ENCODE measurements around the gene GPR153.

Gene GPR153

DNA sequence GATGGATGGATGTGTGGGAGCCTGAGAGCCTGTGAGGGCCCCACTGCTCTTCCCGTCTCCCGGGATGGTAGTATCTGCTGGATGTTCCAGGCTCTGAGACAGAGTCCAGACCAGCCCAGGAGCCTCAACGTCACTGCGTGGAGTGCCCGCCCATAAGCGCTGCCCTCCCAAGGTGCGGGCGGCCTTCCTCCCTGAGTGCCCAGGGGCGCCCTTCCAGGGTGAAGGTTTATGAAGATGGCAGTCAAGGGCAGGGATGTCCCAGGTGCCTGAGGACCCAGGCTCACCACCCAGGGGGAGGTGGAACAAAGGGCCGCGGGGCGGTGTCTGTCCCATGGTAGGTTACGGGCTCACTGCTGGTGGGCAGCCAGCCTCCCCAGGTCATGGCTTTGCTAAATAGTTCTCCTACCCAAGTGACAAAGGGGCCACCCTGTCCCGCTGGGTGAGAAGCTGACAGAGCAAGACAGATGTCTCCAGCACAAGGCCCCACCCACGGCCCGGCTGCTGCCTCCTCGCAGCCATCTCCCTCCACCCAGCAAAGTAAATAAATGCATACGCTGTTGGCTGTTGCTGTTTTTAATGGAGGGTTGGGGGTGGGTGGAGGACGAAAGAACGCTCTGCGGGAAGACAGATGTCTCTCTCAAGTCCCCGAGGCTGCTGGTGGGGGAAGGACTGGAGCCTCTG is 9.0 kb upstream of the GPR153 start:
- DNase-seq (ENCODE audit: low read depth in 2 of 3, low spot score in 2 of 3), result no peak

DNA sequence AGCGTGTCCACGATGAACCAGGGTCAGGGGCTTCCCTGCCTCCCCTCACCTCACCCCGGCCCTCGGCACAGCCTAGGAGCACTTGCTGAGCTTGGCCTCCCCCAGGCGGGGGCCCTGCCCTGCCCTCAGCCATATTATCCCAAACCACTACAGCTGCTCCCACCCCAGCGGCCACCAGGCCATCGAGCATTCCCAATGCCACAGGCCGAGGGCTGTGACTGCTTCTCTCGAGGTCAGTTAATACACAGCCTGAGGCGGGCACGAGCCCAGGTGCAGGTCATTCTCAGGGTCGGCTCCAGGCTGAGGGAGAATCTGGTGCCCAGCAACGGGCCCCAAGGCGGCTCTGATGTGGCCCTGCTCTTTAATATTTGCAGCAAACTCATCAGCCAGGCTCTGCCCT is 8.4 kb upstream of the GPR153 start:
- no peak for DNase-seq (ENCODE audit: low read depth in 2 of 3, low spot score in 2 of 3)

DNA sequence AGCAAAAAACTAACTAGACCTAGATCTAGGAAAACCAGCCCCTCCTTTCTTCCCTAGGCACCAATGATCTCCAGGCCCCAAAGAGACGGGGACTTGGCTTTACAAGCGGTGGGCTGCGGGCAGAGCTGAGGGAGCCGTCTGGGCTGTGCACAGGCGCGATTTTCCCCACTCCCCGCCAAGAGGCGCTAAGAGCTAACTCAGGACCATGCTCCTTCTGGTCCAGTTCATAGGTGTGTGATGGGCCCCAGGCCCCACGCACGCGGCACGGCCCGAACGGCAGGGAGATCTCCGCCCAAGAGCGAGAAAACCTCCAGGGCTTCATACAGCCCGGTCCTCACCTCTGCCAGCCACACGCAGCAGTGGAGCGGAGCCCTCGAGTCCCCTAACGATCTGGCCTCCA is 7.5 kb upstream of the GPR153 start:
- no peak for DNase-seq (ENCODE audit: low read depth in 2 of 3, low spot score in 2 of 3)

DNA sequence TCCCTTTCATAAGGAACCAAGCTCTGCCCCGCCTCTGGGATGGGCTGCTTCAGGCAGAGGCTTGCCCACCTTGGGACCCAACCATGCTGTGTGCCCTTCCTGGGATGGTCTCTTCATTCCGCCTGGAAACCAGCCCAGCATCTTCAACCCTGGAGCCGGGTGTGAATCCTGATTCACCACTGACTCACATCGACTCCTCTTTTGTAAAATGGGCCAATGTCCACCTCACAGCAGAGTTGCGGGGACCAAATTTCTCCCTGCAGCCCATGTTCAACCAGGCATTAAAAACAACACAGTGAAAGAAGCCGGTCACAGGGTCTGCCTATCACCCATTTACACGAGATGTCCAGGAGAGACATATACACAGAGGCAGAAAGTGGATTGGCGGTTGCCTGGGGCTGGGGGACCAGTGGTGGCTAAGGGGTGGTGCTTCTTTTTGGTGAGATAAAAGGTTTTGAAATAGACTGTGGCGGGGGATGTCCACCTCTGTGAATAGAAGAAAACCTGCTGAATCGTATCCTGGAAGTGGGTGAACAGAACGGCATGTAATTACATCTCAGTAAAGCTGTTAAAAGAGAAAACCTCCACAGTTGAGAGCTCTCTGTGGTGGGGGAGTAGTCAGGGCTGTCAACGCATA is 6.9 kb upstream of the GPR153 start:
- no peak for DNase-seq (ENCODE audit: low read depth in 2 of 3, low spot score in 2 of 3)

DNA sequence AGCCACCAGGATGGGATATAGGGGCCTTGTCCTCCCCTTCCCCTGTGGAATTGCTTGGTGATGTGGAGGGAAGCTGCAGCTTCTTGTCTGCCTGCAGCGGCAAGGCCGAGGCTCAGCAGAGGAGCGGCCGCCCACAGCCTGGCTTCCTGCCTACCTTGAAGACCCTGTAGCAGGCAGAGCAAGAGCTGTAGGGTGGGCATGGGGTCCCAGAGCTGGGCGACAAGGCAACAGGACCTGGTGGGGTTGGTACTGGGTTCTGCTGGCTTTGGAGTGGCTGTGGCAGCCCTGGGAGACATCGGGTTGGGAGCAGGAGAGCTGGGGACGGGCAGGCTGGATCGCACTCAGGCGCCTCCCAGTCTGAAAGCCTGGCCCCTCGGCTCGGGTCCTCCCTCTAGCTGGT is 5.7 kb upstream of the GPR153 start:
- no peak for DNase-seq (ENCODE audit: low read depth in 2 of 3, low spot score in 2 of 3)

DNA sequence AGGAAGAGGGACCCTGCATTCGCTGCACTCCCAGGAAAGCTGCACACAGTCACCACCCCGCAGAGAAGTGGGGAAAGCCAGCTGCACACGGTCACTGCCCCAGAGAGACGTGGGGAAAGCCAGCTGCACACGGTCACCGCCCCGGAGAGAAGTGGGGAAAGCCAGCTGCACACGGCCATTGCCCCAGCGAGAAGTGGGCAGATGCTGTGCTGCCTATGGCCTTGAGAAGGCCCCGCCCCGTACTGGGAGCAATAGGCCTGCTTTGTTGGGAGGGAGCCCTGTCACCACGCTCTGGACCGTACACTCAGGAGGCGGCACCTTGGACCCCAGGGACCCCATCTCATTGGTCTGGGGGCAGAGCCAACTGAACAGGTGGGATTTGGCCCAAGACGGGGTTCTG is 4.3 kb upstream of the GPR153 start:
- DNase-seq (ENCODE audit: low read depth in 2 of 3, low spot score in 2 of 3), result no peak

DNA sequence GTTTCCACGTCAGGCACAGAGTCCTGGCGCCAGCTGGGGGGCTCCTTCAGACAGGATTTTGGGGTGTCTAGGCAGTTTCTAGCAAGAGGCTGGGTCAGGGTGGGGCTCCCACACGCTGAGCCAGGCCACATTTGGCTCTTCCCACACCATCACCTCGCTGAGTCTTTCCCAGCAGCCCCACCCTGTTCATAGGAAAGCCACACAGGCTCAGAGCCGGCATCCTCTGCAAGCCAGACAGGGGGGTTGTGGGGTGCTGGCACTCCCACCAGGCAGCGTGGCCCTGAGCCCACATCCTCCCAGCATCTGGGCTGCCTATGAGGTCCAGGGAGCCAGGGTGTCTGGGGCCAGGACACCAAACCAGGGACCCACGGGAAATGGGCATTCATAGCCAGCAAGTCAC is 2.8 kb upstream of the GPR153 start:
- no peak for DNase-seq (ENCODE audit: low read depth in 2 of 3, low spot score in 2 of 3)

DNA sequence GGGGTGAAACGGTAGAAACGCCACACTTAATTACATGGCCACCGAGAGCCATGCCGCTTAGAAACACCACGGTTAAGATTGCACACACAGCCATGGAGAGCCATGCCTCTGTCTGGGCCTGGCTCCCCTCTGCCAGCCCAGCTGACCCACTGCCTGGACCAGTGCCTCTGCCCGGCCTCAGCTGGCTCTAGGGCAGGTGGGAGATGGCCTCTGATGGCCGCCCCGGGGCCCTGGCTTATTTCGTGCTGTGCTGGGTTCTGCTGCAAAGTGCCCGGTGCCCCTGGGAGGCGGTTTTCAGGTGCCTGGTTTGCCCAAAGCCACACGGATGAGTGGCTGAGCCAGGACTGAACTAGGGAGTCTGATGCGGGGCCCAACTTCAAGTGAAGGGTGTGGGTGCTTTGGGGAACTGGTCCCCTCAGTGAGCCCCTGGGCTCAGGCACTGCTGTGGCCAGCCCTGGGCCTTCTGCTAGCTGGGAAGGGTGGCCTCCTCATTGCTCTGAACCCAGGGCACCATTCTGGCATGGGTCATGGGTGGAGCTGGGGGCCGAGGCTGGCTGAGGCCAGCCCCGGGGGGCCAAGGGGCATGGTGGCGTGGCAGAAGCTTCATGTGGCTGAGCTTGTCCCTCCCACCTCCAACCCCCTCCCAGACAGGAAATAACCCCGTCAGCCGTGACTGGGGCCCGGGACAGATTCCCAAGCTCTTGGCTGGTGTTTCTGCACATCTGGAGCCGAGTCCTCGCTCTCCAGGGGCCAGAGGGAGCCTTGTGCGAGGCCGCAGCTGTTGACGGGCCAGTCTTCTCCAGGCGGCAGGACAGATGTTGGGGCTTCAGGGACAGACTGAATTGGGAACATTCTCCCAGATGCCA is 1.9 kb upstream of the GPR153 start:
- DNase-seq (ENCODE audit: low read depth in 2 of 3, low spot score in 2 of 3), result no peak

DNA sequence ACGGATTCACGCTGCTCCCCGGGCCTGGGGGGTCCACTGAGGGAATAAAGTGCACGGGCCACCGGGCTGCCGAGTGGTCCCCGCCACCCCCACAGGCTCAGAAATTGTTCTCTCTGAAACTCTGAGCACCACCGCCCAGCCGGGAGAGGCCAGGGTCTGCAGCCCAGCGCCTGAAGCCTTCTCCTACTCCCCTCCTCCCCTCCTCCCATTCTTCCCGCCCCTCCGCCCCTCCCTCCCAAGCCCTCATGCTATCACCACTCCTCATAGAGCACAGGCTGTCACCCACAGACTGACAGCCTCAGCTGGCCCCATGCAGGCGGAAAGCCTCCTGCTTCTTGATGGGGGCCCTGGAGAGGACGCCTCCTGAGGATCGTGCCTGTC is 707 bp upstream of the GPR153 start:
- DNase-seq (ENCODE audit: low read depth in 2 of 3, low spot score in 2 of 3), result no peak

DNA sequence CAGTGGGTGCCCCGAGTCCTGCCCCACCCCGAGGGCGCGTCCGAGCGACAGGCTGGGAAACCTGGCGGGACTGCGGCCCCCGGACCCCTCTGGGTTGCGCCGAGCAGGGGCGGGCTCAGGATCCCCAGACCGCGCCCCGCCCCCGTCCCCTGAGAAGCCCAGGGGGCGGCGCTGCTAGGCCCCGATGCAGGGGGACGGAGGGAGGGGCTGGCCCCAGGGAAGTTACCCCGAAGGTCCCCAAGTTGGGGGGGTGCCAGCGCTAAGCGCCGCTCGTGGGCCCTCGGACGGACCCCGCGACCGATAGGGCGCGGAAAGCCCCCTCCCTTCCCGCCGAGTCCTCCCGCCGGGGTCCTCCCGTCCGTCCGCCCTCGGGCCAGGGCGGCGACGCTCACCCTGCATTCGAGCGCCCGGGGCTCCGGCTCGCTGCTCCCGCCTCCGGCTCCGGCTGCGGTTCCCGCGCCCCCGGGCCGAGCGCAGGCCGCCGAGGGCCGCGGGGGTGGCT is 414 bp downstream of the GPR153 start:
- no peak for DNase-seq (ENCODE audit: low read depth in 2 of 3, low spot score in 2 of 3)

DNA sequence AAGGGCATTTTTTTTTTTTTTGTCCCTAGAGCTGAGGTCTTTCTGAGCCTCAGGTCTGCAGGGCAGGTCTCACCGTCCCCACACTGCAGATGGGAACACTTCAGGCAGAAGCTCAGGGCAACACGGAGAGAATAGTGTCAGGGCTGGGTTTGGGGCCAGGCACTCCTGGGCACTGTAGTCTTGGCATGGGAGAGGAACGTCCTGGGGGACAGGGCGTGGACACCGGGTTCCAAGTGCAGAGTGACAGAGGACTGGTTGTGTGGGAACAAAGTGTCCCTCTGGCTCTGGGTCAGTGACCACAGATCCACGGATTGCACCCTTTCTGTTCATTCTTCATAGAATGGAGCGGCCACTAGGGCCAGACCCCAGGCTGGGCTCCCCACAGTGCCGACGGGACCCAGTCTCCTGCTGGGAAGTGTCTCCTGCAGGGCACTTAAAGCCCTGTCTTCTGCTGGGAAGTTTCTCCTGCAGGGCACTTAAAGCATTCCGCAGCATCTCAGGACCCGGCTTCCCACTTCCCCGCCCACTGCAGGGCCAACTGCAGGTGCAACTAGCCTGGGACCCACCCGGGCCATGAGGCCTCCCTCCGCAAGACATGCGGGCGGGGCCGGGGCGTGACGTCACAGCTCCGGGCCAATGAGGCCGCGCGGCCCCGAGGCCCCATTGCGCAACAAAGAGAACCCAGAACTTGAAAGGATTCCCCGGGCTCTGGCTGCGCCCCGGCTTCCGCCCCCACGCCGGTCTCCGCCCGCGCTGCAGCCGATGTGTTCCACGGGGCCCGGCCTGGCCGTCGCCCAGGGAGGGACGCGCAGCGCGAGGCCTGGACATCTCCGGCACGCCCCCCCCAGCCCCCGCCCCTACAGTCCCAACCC is 1.2 kb downstream of the GPR153 start:
- peak; percentile 46 to 56 (median 47) for DNase-seq (ENCODE audit: low read depth in 2 of 3, low spot score in 2 of 3)

DNA sequence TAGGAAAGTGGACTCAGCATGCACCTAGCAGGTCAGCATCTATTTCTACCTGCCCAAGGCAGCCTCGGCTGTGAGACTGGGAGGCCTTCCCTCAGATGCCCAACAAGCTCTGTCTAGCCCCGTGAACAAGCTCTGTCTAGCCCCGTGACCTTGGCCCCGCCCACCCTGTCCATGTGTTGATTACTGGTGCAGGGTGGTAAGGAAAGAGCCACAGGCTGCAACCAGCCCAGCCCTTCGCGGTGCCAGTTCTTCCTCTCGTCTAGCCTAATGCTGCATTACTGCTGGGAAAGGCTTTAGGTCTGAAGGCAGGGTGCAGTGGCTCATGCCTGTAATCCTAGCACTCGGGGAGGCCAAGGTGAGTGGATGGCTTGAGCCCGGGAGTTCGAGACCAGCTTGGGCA is 2.2 kb downstream of the GPR153 start:
- DNase-seq (ENCODE audit: low read depth in 2 of 3, low spot score in 2 of 3), result no peak

DNA sequence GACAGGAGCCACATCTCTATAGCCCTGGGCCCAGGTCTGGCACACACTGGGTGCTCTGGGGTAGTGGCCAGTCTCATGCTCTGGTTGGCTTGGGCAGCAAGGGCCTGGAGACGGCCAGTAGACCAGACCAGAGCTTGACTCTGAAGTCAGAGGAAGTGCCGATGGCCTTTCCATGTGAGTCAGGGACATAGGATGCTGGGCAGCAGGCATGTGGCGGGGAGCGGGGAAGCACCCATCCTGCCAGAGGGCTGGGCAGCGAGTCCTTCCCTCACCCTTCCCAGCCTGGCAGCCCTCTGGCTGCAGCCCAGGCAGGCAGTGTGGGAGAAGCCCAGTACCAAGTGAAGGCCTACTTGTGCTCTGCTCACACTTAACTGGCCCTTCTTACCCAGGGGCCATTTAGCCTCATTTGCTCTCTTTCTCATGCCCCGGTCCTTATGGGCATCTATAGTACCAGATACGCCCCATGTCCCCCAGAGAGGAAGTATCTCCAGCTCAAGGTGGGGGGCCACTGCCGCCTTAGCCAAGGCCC is 3.3 kb downstream of the GPR153 start:
- no peak for DNase-seq (ENCODE audit: low read depth in 2 of 3, low spot score in 2 of 3)

DNA sequence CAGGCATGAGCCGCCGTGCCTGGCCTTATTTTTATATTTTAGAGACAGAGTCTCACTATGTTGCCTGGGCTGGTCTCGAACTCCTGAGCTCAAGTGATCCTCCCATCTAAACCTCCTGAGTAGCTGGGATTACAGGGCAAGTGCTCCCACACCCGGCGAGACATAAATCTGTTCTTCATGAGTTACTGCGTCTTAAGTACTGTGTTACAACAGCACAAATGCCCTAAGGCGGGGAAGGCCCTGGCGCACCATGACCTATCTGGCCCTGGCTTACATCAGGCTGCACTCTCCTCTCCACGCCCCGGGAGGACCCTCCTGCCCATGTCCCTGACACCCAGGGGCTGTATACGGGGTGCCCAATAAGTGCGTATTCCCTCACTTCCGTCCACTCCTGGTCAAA is 4.3 kb downstream of the GPR153 start:
- DNase-seq (ENCODE audit: low read depth in 2 of 3, low spot score in 2 of 3), result no peak

DNA sequence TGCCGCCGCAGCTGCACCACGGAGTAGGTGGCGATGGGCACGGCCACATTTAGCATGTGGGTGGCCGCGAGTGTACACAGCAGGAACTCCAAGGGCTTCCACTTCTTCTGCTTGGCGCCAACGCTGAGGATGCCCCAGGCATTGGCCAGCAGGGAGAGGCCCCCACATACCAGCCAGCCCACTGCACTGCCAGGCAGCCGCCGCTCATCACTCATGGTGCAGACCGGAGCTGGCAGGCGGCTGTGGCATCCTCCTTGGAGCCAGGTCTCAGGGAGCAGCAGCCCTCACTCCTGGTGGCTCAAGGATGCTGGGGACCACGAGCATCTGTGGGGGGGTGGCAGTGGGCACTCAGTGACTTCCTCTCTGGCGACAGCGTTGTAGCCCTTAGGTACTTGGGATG is 6.2 kb downstream of the GPR153 start:
- DNase-seq (ENCODE audit: low read depth in 2 of 3, low spot score in 2 of 3), result no peak

DNA sequence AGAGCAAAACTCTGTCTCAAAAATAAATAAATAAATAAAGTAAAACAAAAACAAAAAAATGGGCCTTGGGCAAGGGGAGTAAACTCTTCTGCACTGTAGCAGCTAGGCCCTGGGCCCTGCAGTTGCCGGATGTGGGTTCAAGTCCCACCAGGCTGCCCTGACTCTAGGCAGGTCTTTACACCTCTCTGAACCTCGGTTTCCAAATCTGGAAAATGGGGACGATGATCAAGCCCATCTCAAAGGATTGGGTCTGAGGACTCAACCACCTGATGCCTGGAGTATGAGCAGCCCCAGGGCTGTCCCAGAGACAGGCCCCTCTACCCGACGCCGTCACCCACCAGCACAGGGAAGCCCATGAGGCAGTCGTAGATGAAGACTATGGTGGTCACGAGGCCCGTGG is 7.5 kb downstream of the GPR153 start:
- no peak for DNase-seq (ENCODE audit: low read depth in 2 of 3, low spot score in 2 of 3)

DNA sequence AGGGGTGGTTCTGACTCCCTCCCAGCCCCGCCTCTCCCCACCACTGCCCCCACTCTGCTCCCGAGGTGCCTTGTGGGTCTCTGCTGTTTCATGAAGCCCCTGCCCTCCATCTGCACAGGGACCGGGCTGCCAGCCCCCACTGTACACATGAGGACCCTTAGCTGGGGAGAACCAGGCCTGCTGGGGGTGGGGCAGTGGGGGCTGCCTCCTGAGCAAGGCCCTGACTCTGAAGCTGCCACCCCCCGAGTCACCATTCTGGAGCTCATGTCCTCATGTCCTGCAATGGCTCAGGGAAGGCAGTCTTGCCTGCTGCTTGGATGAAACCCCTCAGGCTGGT is 8.6 kb downstream of the GPR153 start:
- DNase-seq (ENCODE audit: low read depth in 2 of 3, low spot score in 2 of 3), result no peak

DNA sequence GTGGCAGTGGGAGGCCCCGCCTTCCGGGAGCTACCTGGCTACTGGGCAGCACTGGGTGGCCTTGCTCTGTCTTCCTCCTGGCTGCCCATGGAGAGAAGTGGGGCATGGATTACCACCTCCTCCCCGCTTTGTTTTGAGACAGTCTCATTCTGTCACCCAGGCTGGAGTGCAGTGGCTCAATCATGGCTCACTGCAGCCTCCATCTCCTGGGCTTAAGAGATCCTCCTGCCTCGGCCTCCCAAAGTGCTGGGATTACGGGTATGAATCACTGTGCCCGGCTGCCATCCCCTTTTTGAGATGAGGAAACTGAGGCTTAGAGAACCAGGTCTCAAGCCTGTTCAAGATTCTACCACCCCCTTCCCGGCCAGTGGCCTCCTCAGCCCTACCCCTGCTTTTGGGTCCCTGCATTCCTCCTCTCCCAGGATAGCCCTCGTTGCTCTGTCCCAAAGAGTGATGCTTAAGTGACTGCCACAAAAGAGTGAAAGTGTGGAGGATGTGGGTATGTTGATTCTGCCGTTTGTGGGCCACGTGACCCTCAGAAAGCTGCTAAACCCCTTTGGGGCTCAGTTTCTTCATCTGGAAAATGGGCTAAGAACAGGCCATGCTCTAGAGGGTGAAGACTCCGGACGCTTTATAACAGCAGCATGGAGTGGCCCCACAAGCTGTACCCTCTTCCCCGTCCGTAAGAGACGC is 9.1 kb downstream of the GPR153 start:
- DNase-seq (ENCODE audit: low read depth in 2 of 3, low spot score in 2 of 3), result no peak

DNA sequence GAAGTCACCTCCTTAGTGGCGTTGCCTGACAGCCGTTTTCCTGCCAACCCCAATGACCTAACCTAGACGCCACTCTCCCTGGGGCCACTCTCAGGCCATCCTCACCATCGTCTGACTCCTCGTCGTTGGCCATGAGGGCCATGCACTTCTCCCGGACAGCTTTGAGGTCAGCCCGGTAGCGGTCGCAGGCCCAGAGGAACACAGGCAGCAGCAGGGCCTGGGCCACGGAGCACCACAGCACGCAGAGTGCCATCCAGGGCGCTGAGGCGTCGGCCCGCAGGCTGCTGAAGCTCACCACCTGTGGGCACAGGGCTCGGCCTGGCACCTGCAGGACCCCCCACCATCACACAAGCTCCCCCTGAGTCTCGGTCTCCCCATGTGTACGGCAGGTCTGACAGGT is 9.7 kb downstream of the GPR153 start:
- DNase-seq (ENCODE audit: low read depth in 2 of 3, low spot score in 2 of 3), result no peak
